ENCODE data around the gene KRTAP13-3.
A peak's percentile ranks its signal among the peaks of the same experiment; 100 is the strongest.

KRTAP13-3 gene, protein sequence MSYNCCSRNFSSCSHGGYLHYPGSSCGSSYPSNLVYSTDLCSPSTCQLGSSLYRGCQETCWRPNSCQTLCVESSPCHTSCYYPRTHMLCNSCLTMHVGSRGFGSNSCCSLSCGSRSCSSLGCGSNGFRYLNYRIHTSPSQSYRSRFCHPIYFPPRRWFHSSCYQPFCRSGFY

DNA sequence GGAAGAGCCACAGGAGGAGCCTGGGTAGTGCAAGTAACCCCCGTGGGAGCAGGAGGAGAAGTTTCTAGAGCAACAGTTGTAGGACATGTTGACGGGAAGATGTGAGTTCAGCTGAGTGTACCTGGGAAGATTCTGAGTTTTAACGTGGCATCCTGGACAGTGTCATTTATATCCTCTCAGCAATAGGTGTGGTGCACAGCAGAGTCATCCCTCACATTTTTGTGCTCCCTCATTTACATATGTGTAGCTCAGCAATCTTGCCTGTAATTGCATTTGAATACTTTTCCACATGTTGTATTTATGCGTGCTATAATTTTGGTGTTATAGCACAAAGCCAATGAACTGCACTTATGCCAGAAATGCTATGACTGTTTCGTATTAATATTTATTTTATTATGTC lies at the start of gene KRTAP13-3:
Gene KRTAP13-3 (minus strand): TSS at position 101 of the 400 bp plus-strand sequence. CDS start 14 bp downstream, at position 87.
- DNase-seq = no peak

DNA sequence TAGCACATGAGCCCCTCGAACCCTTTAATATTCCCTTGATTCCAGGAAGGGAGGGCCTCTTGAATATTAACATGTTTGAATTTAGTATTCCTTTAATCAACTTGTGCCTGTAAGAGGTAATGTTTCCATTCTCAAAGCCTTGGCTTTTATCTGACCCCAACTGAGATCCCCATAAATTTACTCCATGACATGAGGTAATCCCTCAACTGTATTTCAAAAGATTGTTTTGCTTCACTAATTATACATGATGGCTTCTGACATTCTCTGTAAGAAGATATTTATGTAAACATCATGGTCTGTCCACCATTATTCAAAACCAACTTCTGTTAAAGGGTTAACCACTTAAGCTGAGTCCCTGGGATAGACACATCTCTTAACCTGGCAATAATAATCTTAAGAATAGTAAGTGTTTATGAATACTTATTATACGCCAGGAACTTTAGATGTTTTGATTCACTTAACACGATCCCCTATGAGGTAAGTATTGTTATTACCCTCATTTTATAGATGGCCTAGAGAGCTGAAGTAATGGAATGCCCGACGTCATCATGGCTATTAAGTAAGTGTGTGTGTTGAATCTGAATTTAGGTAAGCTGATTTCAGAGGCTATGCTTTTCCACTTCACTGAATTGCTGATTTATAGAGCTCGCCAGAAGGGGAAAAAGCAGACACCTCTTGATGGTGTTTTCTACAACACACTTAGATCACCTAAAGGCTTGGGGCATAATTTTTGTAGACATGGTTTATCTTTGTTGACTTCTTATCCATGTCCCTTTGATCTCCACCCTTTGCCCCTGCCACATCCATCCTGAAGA lies 43.4 kb upstream of the KRTAP13-3 start:
- DNase-seq = no peak

DNA sequence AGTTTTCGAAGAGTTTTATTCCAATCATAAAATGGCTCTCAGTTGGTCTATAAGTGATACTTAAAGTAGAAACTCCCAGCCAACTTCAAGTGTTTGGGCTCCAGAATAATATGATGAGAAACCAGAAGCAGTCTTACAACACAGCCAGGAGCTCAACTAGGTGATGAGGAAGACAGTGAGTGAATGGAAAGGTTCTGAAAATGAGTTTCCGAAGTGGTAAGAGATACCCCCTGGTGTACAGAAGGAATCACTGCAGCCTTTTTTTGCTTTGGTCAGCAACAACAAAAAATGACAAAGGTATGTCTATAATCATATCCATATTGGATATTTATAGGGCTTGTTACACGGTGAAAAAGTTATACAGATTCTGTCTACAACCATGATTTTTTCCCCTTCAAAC lies 38.0 kb upstream of the KRTAP13-3 start:
- peak; percentile 29 for DNase-seq

DNA sequence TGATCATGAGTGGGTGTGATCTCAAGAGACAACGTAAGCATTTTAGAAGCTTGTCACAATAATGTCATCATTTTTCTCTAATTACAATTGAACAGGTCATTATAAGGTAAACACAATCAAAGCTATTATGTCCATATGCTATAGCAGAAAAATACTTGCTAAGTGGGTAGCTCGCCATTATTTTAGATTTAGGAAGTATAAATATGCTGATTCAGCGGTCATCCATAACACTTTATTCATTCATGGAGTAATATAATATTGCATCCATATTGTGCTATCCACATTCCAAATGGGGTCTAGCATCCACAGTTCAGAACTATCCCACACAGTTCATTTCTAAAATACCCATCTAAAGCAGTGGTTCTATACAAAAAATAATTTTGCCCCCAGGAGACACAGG lies 22.8 kb upstream of the KRTAP13-3 start:
- no peak for DNase-seq

DNA sequence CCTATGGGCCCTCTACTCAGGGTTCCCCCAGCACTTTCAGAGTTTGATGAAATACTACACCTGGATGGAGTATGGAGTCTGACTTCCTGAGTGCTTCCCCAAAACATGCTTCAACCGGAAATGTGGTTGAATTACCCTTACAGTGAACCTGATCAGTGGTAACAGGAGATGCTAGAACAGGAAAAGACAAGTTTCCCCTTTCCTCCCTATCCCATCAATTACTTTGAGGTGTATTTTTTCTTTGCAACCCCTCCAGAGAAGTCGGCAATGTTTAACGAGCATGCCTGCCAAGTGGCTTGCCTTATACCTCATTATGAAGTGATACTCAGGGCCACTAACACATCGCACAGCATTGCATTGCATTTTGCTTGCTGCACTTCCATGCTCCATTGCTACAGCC lies 21.3 kb upstream of the KRTAP13-3 start:
- peak; percentile 48 for DNase-seq

DNA sequence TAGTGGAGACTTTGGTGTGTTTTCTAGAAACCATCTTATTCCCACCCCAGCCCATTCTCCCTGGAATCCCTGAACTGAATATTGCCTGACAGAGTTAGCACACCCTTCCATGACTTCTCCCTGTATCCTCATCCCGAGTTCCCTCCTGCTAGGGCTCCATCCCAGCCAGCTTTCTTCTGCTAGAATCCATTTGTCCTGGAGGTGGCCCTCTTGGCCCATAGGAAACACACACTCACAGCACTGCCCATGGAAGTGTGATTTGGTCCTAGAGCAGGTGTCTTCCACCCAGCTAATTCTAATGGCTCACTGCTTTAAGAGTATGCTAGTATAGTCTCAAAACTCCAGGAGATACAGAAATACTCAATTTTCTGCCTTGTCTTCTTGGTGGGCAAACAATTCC lies 18.5 kb upstream of the KRTAP13-3 start:
- no peak for DNase-seq

DNA sequence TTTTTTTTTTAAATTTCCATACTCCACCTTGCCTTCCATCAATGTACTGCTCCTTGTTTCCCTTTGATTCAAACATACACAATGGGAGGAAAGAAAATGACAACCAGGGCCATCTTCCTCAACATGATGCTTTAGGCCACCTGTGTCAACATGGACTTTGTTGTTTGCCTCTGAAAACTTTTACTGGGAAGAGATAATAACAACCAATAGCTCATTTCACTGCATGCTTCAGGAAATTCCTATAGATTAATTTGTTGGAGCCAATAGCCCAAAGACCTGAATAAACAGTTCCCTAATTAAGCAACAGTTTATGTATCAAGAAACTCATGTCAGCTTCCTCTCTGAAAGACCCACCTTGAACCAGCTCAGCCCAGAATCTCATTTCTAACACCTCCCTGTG lies 17.5 kb upstream of the KRTAP13-3 start:
- DNase-seq = no peak

DNA sequence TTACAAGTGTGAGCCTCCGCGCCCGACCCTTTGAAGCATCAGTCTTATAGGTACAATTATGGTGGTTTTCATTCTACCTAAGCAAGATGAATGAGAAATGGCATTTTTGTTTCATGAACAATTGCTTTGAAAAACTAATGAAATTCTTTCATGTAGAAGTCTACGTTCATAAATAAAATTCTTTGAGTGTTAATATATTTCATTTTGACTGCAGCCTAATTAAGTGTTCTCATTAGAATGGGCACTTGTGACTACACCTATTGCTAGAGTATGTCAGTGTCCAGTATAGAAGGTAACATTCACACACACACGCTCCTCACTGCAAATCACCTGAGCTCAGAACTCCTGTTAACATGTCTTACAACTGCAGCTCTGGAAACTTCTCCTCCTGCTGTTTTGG lies 14.2 kb upstream of the KRTAP13-3 start, which contains the start of gene KRTAP15-1:
Gene KRTAP15-1 (plus strand): TSS at position 301 of the 400 bp plus-strand sequence. CDS start 53 bp downstream, at position 354.
- no peak for DNase-seq

DNA sequence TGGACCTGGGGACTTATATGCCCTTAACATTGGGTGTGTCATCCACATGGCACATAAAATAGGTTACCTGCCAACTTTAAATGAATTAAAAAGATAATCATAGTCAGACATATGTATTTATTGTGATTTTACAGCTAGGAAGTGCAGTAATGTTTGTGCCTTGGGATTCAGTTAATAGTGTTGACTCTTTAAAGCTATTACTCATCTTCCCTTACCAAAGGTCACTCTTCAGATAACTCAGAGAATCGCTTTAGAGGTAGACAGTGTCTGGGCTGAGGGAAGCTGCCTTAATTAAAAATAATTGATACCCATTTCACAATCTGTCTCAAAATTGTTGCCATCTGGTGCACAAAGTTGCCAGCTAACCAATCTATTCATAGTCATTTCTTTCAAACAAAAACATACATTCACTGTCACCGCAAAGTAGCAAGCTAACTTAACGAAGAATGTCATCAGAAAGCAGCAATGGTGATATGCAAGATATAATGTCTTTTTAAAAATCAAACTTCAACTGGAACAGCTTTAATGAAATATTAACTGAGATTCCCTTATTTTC lies 11.4 kb upstream of the KRTAP13-3 start:
- DNase-seq = no peak

DNA sequence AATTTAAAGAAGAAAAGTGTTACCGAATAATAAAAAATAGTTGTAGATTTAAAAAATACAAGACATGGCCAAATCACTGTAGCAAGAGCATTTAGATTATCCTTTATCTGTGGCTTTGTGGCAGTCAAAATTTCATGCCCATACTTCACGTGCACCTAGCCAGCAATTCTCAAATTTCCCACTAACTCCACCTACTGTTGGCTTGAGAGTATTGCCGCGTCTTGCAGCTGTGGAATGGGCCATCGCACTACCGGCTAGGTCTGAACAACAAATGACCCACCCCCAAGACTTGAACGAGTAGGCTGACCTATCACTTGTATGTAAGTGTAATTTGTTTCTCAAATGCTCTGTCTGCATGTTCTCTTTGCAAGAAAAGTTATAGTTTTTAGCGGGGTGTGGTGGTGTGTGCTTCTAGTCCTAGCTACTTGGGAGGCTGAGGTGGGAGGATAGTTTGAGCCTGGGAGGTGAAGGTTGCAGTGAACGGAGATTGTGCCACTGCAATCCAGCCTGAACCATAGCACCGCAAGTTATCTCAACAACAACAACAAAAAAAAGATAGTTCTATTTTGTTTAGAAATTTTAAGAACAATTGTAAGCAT lies 8.4 kb upstream of the KRTAP13-3 start:
- peak; percentile 31 for DNase-seq

DNA sequence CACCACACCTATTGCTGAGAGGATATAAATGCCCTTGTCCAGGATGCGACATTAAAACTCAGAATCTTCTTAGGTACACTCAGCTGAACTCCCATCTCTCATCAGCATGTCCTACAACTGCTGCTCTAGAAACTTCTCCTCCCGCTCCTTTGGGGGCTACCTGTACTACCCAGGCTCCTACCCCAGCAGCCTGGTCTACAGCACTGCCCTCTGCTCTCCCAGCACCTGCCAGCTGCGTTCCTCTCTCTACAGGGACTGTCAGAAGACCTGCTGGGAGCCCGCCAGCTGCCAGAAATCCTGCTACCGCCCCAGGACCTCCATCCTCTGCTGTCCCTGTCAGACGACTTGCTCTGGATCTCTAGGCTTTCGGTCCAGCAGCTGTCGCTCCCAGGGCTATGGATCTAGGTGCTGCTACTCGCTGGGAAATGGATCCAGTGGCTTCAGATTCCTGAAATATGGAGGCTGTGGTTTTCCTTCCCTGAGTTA lies 4.5 kb upstream of the KRTAP13-3 start, which contains the start of gene KRTAP13-4:
Gene KRTAP13-4 (plus strand): TSS at position 51 of the 486 bp plus-strand sequence. CDS start 56 bp downstream, at position 107.
- no peak for DNase-seq

DNA sequence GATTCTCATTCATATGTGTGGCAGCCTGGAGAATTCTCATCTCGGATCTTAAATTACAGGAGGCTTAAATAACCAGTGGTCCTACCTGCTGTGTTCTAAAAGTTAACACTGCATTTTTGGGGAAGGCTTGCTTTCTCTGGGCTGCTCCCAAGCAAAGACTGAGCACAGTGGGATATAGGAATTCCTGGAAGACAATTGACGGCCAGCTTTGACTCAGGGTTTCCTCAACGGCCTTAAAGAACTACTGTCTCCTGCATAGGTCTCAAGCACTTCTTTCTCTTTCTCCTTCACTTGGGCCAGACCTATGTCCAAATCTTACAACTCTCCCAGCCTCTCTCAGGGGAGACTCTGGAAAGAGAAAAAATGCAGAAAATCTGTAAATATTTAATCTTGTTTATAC lies 1.0 kb upstream of the KRTAP13-3 start:
- no peak for DNase-seq

DNA sequence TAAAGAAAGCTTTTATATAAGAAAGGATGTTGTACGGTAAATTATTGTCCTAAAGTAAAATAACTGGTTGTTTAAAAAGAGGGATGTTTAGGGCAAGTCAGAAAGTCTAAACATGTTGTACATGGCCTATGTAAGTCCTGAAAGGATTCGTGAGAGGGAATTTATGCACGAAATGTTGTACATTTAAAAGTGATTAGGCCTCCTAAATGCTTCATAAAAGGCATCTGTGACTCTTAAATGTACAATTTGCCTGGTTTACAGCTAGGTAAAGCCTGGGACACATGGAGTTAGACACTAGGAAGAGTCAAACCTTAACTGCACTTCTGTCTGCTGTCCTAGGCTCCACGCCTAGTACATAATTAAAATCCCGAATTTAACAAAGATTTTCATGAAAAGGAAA lies 9.7 kb downstream of the KRTAP13-3 start:
- no peak for DNase-seq

DNA sequence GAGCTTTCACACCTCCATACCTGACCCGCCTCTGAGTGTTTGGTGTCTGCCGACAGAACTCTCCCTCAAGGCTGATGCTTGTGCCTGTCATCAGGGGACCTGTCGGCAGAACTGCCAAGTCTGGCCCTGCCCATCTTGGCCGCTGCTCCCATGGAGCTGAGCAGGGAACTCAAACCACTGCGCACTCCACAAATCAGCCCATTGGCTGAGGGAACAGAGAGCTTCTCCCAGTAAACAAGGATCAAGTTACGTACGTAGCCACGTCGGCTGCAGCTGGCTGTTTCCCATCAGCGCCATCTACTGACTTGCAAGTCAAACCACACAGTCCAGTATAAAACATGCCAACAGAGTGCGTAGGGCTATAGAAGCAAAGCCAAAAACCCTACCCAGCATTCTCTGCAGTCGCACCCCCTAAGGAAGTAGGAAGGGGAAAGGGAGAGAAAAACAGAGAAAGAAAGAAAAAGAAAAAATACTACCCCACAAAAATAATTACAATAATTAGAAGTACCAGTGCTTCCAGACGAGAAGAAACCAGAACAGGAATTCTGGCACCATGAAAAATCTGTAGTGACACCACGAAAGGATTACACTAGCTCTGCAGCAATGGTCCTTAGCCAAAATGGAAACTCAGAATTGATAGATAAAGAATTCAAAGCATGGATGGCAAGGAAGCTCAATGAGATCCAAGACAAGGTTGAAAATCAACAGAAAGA lies 16.8 kb downstream of the KRTAP13-3 start:
- DNase-seq = no peak

DNA sequence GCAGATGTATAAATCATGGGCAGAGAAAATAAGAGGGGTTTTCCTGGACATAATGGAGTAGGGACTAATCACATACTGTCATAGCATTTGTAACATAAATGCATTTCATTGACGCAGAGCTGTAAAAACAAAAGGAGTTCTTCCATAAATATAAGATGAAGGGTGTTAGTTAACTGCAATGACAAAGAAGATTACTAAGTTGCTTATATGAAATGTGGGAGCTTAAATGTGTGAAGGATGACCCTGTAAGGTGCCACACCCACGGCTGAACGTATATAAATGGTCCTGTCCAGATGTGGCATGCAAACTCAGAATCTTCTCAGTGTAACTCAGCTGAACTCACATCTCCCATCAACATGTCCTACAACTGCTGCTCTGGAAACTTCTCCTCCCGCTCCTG lies 30.0 kb downstream of the KRTAP13-3 start, which contains the start of gene KRTAP13-1:
Gene KRTAP13-1 (plus strand): TSS at position 301 of the 400 bp plus-strand sequence. CDS start 56 bp downstream, at position 357.
- no peak for DNase-seq

DNA sequence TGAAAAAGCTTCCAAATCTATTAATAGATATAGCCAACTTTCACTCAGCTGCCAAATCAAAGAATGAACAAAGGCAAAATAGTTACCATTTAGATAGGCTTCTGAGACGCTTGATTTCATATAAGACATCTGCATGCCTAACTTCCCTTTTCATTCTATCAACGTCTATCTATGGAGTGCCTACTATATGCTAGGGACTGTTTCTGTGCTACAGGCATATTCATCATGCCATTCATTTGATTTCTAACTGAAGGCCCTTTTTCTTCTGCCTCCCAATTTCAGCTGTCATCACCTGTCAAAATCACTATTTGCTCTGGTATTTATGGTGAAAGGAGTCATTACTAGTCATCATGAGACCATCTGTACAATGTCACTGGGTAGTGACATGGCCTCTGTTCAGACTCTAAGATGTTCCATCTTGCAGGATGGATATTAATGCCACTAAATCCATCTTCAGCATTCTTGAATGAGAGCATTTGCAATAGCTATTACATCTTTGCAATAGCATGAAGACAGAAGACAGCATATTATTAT lies 34.2 kb downstream of the KRTAP13-3 start:
- DNase-seq = no peak

DNA sequence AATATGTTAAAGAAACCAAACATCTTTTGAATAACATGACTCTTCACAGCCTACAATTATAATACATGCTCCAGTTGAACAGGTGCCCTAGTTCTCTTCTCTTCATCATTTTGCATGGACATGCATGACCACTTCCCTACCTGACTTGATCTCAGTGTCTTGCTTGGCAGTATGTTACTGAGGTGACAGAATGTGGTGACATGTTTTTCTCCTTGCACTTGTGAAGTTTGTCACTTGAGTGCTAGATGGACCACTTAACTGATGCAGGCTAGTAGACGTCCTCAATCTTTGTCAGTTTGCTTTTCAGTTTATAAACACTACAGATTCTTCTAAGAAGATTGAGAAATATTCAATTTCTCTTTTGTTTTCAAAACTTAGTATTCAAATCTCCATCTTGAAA lies 43.5 kb downstream of the KRTAP13-3 start:
- DNase-seq = no peak
